Measurements from ENCODE around the gene CCN5. TPM values are rescaled to one million over a fixed set of nuclear protein-coding genes. Genes with fewer than 3 reads are reported as not detected.

Gene CCN5
- total and polyA plus RNA-seq, 7 donors: 1.0 to 48.7 (median 15.0) TPM

GRCh38 chr20:44686934-44687333, 28.2 kb upstream of the CCN5 start:
- no peak overlapping the region for H3K27ac ChIP-seq
- TF ChIP-seq EP300 (IDR thresholded peaks at IDR 0.05) (no peak), POLR2AphosphoS5 (IDR thresholded peaks at IDR 0.05) (no peak), POLR2A (IDR thresholded peaks at IDR 0.05) (no peak)
- TF ChIP-seq, protein P1, sequence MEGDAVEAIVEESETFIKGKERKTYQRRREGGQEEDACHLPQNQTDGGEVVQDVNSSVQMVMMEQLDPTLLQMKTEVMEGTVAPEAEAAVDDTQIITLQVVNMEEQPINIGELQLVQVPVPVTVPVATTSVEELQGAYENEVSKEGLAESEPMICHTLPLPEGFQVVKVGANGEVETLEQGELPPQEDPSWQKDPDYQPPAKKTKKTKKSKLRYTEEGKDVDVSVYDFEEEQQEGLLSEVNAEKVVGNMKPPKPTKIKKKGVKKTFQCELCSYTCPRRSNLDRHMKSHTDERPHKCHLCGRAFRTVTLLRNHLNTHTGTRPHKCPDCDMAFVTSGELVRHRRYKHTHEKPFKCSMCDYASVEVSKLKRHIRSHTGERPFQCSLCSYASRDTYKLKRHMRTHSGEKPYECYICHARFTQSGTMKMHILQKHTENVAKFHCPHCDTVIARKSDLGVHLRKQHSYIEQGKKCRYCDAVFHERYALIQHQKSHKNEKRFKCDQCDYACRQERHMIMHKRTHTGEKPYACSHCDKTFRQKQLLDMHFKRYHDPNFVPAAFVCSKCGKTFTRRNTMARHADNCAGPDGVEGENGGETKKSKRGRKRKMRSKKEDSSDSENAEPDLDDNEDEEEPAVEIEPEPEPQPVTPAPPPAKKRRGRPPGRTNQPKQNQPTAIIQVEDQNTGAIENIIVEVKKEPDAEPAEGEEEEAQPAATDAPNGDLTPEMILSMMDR (IDR thresholded peaks at IDR 0.05): no peak

GRCh38 chr20:44688053-44688625, 27.0 kb upstream of the CCN5 start:
- TF ChIP-seq POLR2A (IDR thresholded peaks at IDR 0.05): no peak
- TF ChIP-seq EP300 (IDR thresholded peaks at IDR 0.05): no peak
- TF ChIP-seq, protein P1 (IDR thresholded peaks at IDR 0.05): no peak
- TF ChIP-seq POLR2AphosphoS5 (IDR thresholded peaks at IDR 0.05): no peak
- no peaks in the 10 kb centered on the region for H3K9me3 ChIP-seq
- H3K27ac ChIP-seq: no peak overlapping the region
- peaks cover 0 to 17% (median 9%) of the 10 kb centered on the region in 4 donors for H3K4me1 ChIP-seq
- DNase-seq: no peak
- 30 to 72% methylated on average over 7 of the region's 7 CpGs for WGBS, 2 donors
- H3K36me3 ChIP-seq: no peaks in the 10 kb centered on the region
- H3K4me3 ChIP-seq: no peak overlapping the region
- no peaks in the 10 kb centered on the region for H3K27me3 ChIP-seq
- intact Hi-C loops (cut with DNase I): no loop called here

More at GRCh38 chr20:44686934-44687333, 28.2 kb upstream of the CCN5 start:
- Histone ChIP-seq H3K9me3 (no peaks in the 10 kb centered on the region), H3K4me1 (peaks cover 0 to 9% (median 0%) of the 10 kb centered on the region in 4 donors), H3K36me3 (no peaks in the 10 kb centered on the region), H3K4me3 (no peak overlapping the region), H3K27me3 (no peaks in the 10 kb centered on the region)
- 80 to 90% methylated on average over 4 of the region's 4 CpGs for WGBS, 2 donors
- DNase-seq: no peak
- intact Hi-C loops (cut with DNase I): no loop called here

DNA sequence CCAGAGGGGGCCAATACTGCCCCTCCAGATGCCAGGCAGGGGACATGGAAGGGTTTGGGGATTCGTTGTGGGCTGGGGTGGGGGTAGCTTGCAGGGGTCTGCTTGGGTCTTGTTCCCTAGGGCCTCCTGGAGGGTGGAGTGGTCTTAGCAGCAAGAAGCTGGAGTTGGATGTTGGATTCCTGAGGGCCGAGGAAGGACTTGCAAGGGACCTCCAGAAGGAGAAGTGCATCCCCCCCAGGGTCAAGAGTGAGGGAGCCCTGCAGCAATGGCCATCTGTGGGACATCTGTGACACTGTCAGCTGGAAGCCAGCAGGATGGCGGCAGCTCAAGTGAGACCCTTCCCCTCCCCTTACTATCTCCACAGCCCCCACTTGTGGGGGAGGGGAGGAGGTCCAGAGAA, 25.4 kb upstream of the CCN5 start:
- intact Hi-C loops (cut with DNase I): no loop called here
- H3K4me1 ChIP-seq: peaks cover 0 to 22% (median 16%) of the 10 kb centered on the region in 4 donors
- WGBS, 2 donors: 77 to 84% methylated on average over 3 of the region's 3 CpGs
- H3K36me3 ChIP-seq: no peaks in the 10 kb centered on the region
- no peaks in the 10 kb centered on the region for H3K9me3 ChIP-seq
- no peaks in the 10 kb centered on the region for H3K27me3 ChIP-seq
- no peak for DNase-seq
- H3K4me3 ChIP-seq: no peak overlapping the region
- TF ChIP-seq EP300 (IDR thresholded peaks at IDR 0.05): no peak
- no peak for TF ChIP-seq POLR2AphosphoS5 (IDR thresholded peaks at IDR 0.05)
- no peak for TF ChIP-seq POLR2A (IDR thresholded peaks at IDR 0.05)
- TF ChIP-seq, protein P1 (IDR thresholded peaks at IDR 0.05): no peak
- peak overlapping the region in 1 of 4 donors; percentile 90 for H3K27ac ChIP-seq

DNA sequence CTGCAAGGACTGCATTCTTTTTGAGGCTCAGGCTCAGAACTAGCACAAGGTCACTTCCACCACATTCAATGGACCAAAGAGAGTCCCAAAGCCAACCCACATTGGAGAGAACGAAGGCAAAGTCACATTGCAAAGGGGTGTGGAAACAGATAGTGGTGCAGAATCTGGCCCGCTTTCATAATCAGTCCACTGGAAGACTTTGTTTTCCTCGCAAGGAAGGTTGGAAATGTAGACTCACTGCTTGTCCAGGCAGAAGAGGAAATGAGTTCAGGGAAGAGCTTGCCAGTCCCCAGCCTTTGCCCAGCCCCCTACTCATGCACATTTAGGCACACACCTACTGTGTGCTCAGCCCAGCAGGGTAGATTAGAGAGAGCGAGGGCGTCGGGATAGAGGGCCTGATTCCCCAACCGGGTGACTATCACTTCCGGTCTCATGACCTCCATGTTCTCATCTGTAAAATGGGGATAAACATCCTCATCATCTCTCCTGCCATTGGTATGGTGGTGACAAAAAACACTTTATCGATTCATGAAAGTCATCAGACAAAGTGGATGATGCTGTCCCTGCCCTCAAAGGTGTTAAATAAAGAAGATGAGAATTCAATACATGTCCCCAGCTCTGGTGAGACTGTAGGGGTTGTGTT, 24.3 kb upstream of the CCN5 start:
- 89 to 91% methylated on average over 9 of the region's 9 CpGs for WGBS, 2 donors
- DNase-seq: no peak
- no peaks in the 10 kb centered on the region for H3K27me3 ChIP-seq
- H3K27ac ChIP-seq: peak overlapping the region in 3 of 4 donors; percentile 16 to 90 (median 59)
- no peak for TF ChIP-seq POLR2A (IDR thresholded peaks at IDR 0.05)
- peak in 1 of 4 donors; percentile 23 for TF ChIP-seq POLR2AphosphoS5 (IDR thresholded peaks at IDR 0.05)
- TF ChIP-seq EP300 (IDR thresholded peaks at IDR 0.05): no peak
- intact Hi-C loops (cut with DNase I): no loop called here
- H3K9me3 ChIP-seq: no peaks in the 10 kb centered on the region
- H3K36me3 ChIP-seq: no peaks in the 10 kb centered on the region
- no peak overlapping the region for H3K4me3 ChIP-seq
- peaks cover 0 to 22% (median 16%) of the 10 kb centered on the region in 4 donors for H3K4me1 ChIP-seq
